ENCODE data around the gene CHST11.

Gene CHST11

GRCh38 chr12:104472748-104473147 lies 16.0 kb downstream of the CHST11 start:
- Histone ChIP-seq H3K36me3 (ENCODE audit: low read length) (no peaks in the 10 kb centered on the region), H3K27ac (ENCODE audit: low read depth, low read length) (no peak overlapping the region), H4K20me1 (ENCODE audit: low read depth, low read length) (no peaks in the 10 kb centered on the region), H3K9me3 (ENCODE audit: insufficient read depth, low read length) (no peaks in the 10 kb centered on the region), H3K27me3 (ENCODE audit: low read length) (no peaks in the 10 kb centered on the region), H3K9ac (ENCODE audit: low read length) (no peak overlapping the region), H3K4me2 (ENCODE audit: low read depth, low read length, poor library complexity, severe bottlenecking) (no peak overlapping the region), H3F3A (ENCODE audit: insufficient read depth) (no peaks in the 10 kb centered on the region), H3K4me3 (ENCODE audit: insufficient read depth, low read length, poor library complexity, severe bottlenecking) (no peak overlapping the region), H2AFZ (ENCODE audit: low read depth, low read length, severe bottlenecking) (no peak overlapping the region), H3K9me2 (replicated peaks; ENCODE audit: insufficient read depth, low read length) (no peaks in the 10 kb centered on the region), H3K79me2 (ENCODE audit: insufficient read depth, low read length) (no peaks in the 10 kb centered on the region)
- no peak for TF ChIP-seq CTCF (IDR thresholded peaks at IDR 0.05; ENCODE audit: insufficient read depth, low read length, poor library complexity, severe bottlenecking)
- no peak for TF ChIP-seq EZH2phosphoT487 (conservative IDR thresholded peaks at IDR 0.05; ENCODE audit: low read length)

GRCh38 chr12:104473374-104473983 lies 16.7 kb downstream of the CHST11 start:
- Histone ChIP-seq H3K9ac (ENCODE audit: low read length) (no peak overlapping the region), H2AFZ (ENCODE audit: low read depth, low read length, severe bottlenecking) (no peak overlapping the region), H3K4me3 (ENCODE audit: insufficient read depth, low read length, poor library complexity, severe bottlenecking) (no peak overlapping the region), H4K20me1 (ENCODE audit: low read depth, low read length) (no peaks in the 10 kb centered on the region), H3K9me2 (replicated peaks; ENCODE audit: insufficient read depth, low read length) (no peaks in the 10 kb centered on the region), H3K36me3 (ENCODE audit: low read length) (no peaks in the 10 kb centered on the region), H3K79me2 (ENCODE audit: insufficient read depth, low read length) (no peaks in the 10 kb centered on the region), H3F3A (ENCODE audit: insufficient read depth) (no peaks in the 10 kb centered on the region), H3K9me3 (ENCODE audit: insufficient read depth, low read length) (no peaks in the 10 kb centered on the region), H3K27me3 (ENCODE audit: low read length) (no peaks in the 10 kb centered on the region), H3K4me2 (ENCODE audit: low read depth, low read length, poor library complexity, severe bottlenecking) (no peak overlapping the region), H3K27ac (ENCODE audit: low read depth, low read length) (no peak overlapping the region)
- TF ChIP-seq CTCF (IDR thresholded peaks at IDR 0.05; ENCODE audit: insufficient read depth, low read length, poor library complexity, severe bottlenecking): no peak
- TF ChIP-seq EZH2phosphoT487 (conservative IDR thresholded peaks at IDR 0.05; ENCODE audit: low read length): no peak

GRCh38 chr12:104475271-104475670 lies 18.5 kb downstream of the CHST11 start:
- TF ChIP-seq CTCF (IDR thresholded peaks at IDR 0.05; ENCODE audit: insufficient read depth, low read length, poor library complexity, severe bottlenecking): no peak
- TF ChIP-seq EZH2phosphoT487 (conservative IDR thresholded peaks at IDR 0.05; ENCODE audit: low read length): no peak
- no peaks in the 10 kb centered on the region for H3K9me2 ChIP-seq (replicated peaks; ENCODE audit: insufficient read depth, low read length)
- H2AFZ ChIP-seq (ENCODE audit: low read depth, low read length, severe bottlenecking): no peak overlapping the region
- no peaks in the 10 kb centered on the region for H3K9me3 ChIP-seq (ENCODE audit: insufficient read depth, low read length)
- no peaks in the 10 kb centered on the region for H3F3A ChIP-seq (ENCODE audit: insufficient read depth)
- H3K79me2 ChIP-seq (ENCODE audit: insufficient read depth, low read length): no peaks in the 10 kb centered on the region
- H3K27ac ChIP-seq (ENCODE audit: low read depth, low read length): no peak overlapping the region
- H3K4me2 ChIP-seq (ENCODE audit: low read depth, low read length, poor library complexity, severe bottlenecking): no peak overlapping the region
- no peaks in the 10 kb centered on the region for H3K27me3 ChIP-seq (ENCODE audit: low read length)
- H3K4me3 ChIP-seq (ENCODE audit: insufficient read depth, low read length, poor library complexity, severe bottlenecking): no peak overlapping the region
- H3K9ac ChIP-seq (ENCODE audit: low read length): no peak overlapping the region
- no peaks in the 10 kb centered on the region for H3K36me3 ChIP-seq (ENCODE audit: low read length)
- H4K20me1 ChIP-seq (ENCODE audit: low read depth, low read length): no peaks in the 10 kb centered on the region
